Ramos (cell line): ENCODE data around the gene SLAMF6.
"Not testable (repeated sequence)": the region's sequence is repeated elsewhere in the genome, so short reads cannot be mapped to it uniquely, and the experiment has no call there.

Source experiments
- in situ Hi-C: fragments of 300-500 bp; cut with MboI; formaldehyde crosslinking; loops from one replicate; pipeline ENCODE4 v1.14.3; 2022; ENCODE audit warnings: low sequenced_read_pairs; ENCODE audit not compliant: unreplicated experiment

SLAMF6 gene

GRCh38 chr1:160479091-160479490, 44.0 kb downstream of the SLAMF6 start:
- in situ Hi-C loops = not testable (repeated sequence)

- in situ Hi-C loops = no loop called here
These were observed 48.4 kb downstream of the SLAMF6 start for GRCh38 chr1:160474392-160475242.

GRCh38 chr1:160472112-160472511, 50.9 kb downstream of the SLAMF6 start:
- in situ Hi-C loops = no loop called here

GRCh38 chr1:160471253-160471652, 51.8 kb downstream of the SLAMF6 start:
- in situ Hi-C loops = no loop called here

GRCh38 chr1:160467576-160467975, 55.5 kb downstream of the SLAMF6 start:
- in situ Hi-C loops = no loop called here

GRCh38 chr1:160466961-160467360, 56.1 kb downstream of the SLAMF6 start:
- in situ Hi-C loops = no loop called here

- in situ Hi-C loops = no loop called here
These were observed 57.9 kb downstream of the SLAMF6 start for GRCh38 chr1:160465123-160465522.

- in situ Hi-C loops = no loop called here
These were observed 62.3 kb downstream of the SLAMF6 start for GRCh38 chr1:160460683-160461287.

- in situ Hi-C loops = no loop called here
These were observed 62.8 kb downstream of the SLAMF6 start for GRCh38 chr1:160460214-160460642.

GRCh38 chr1:160459687-160460086, 63.4 kb downstream of the SLAMF6 start:
- in situ Hi-C loops = no loop called here

- in situ Hi-C loops = no loop called here
These were observed 64.0 kb downstream of the SLAMF6 start for GRCh38 chr1:160459056-160459455.

GRCh38 chr1:160455153-160455517, 67.9 kb downstream of the SLAMF6 start:
- in situ Hi-C loops = no loop called here

GRCh38 chr1:160454371-160455152, 68.5 kb downstream of the SLAMF6 start:
- in situ Hi-C loops = no loop called here

- in situ Hi-C loops = no loop called here
These were observed 69.6 kb downstream of the SLAMF6 start for GRCh38 chr1:160453443-160453842.

- in situ Hi-C loops = no loop called here
These were observed 71.2 kb downstream of the SLAMF6 start for GRCh38 chr1:160451859-160452232.

GRCh38 chr1:160451119-160451858, 71.8 kb downstream of the SLAMF6 start:
- in situ Hi-C loops = no loop called here

- in situ Hi-C loops = no loop called here
These were observed 73.6 kb downstream of the SLAMF6 start for GRCh38 chr1:160449494-160449893.

GRCh38 chr1:160446945-160447600, 76.0 kb downstream of the SLAMF6 start:
- in situ Hi-C loops = no loop called here

GRCh38 chr1:160439718-160440117, 83.3 kb downstream of the SLAMF6 start:
- in situ Hi-C loops = no loop called here

GRCh38 chr1:160438935-160439334, 84.1 kb downstream of the SLAMF6 start:
- in situ Hi-C loops = no loop called here
